Measurements from ENCODE around the gene FXYD1.

GRCh38 chr19:35142606-35143230 is 4.1 kb downstream of the FXYD1 start:
- TF ChIP-seq CTCF (IDR thresholded peaks at IDR 0.05) = peak in 1 of 3 experiments; percentile 67
- TF ChIP-seq POLR2A (IDR thresholded peaks at IDR 0.05) = no peak

Measured in testis (tissue), 2 donors.